Brain microvascular endothelial cell (primary cell): ENCODE results near the gene KIRREL3.

Experiments used
- DNase-seq: peaks from one replicate; pipeline ENCODE4 v3.0.0-alpha.2; 2020
- H3K27ac ChIP-seq: fragments of 250-450 bp; sonication (Bioruptor Pico); 2 replicates; pipeline ENCODE4 v1.5.1; 2020; ENCODE audit warnings: mild to moderate bottlenecking, moderate library complexity
- H3K27me3 ChIP-seq: fragments of 250-450 bp; sonication (Bioruptor Pico); replicated peaks from 2 replicates; pipeline ENCODE4 v1.5.1; 2020; ENCODE audit warnings: mild to moderate bottlenecking
- H3K36me3 ChIP-seq: fragments of 250-450 bp; sonication (Bioruptor Pico); replicated peaks from 2 replicates; pipeline ENCODE4 v1.5.1; 2020; ENCODE audit warnings: mild to moderate bottlenecking
- H3K4me3 ChIP-seq: 2 replicates; pipeline ENCODE4 v1.5.1; 2011; ENCODE audit warnings: low read depth, mild to moderate bottlenecking, control low read depth, low read length, moderate library complexity
- CTCF ChIP-seq: IDR thresholded peaks from 2 replicates; pipeline ENCODE4 v1.5.1; 2011; ENCODE audit warnings: low read depth, mild to moderate bottlenecking, moderate library complexity, low read length, control low read depth, inconsistent platforms; ENCODE audit errors: missing control alignments
- in situ Hi-C: cut with HindIII; loops from 2 replicates; pipeline ENCODE4 v1.10.0; 2017; ENCODE audit warnings: low sequenced_read_pairs, low pct_ligation_motif_present

KIRREL3 gene

GRCh38 chr11:126800009-126800408, 200.6 kb downstream of the KIRREL3 start:
- in situ Hi-C loops = no loop called here
- Histone ChIP-seq H3K36me3 (no peaks in the 10 kb centered on the region), H3K27ac (no peak overlapping the region), H3K4me3 (no peak overlapping the region), H3K27me3 (no peaks in the 10 kb centered on the region)
- DNase-seq = no peak
- TF ChIP-seq CTCF = no peak

- Histone ChIP-seq H3K36me3 (no peaks in the 10 kb centered on the region), H3K4me3 (no peak overlapping the region), H3K27ac (no peak overlapping the region), H3K27me3 (no peaks in the 10 kb centered on the region)
- TF ChIP-seq CTCF = no peak
- no peak for DNase-seq
- in situ Hi-C loops = no loop called here
Measured at GRCh38 chr11:126797457-126798169, 203.0 kb downstream of the KIRREL3 start.

- Histone ChIP-seq H3K36me3 (no peaks in the 10 kb centered on the region), H3K27ac (no peak overlapping the region), H3K4me3 (no peak overlapping the region), H3K27me3 (no peaks in the 10 kb centered on the region)
- in situ Hi-C loops = no loop called here
- no peak for DNase-seq
- no peak for TF ChIP-seq CTCF
Measured at GRCh38 chr11:126793596-126793995, 207.0 kb downstream of the KIRREL3 start.

- H3K4me3 ChIP-seq = no peak overlapping the region
- TF ChIP-seq CTCF = no peak
- no peaks in the 10 kb centered on the region for H3K27me3 ChIP-seq
- no peak overlapping the region for H3K27ac ChIP-seq
- in situ Hi-C loops = no loop called here
- no peaks in the 10 kb centered on the region for H3K36me3 ChIP-seq
- no peak for DNase-seq
Measured at GRCh38 chr11:126791991-126792390, 208.6 kb downstream of the KIRREL3 start.

GRCh38 chr11:126791446-126791845, 209.1 kb downstream of the KIRREL3 start:
- H3K27me3 ChIP-seq = no peaks in the 10 kb centered on the region
- H3K36me3 ChIP-seq = no peaks in the 10 kb centered on the region
- H3K27ac ChIP-seq = no peak overlapping the region
- DNase-seq = no peak
- H3K4me3 ChIP-seq = no peak overlapping the region
- in situ Hi-C loops = no loop called here
- peak; percentile 28 for TF ChIP-seq CTCF

- Histone ChIP-seq H3K4me3 (no peak overlapping the region), H3K27ac (no peak overlapping the region), H3K36me3 (no peaks in the 10 kb centered on the region), H3K27me3 (no peaks in the 10 kb centered on the region)
- in situ Hi-C loops = no loop called here
- DNase-seq = peak; percentile 64
- TF ChIP-seq CTCF = peak; percentile 58
Measured at GRCh38 chr11:126790550-126791081, 210.0 kb downstream of the KIRREL3 start.
